A549 (cell line): ENCODE data around the gene KLK4. TPM values are rescaled to one million over a fixed set of nuclear protein-coding genes. Genes with fewer than 3 reads are reported as not detected.

Source experiments
- ATAC-seq, 2 experiments: fragments of 200-7000 bp in 1 of 2; fragments of >200 bp in 1 of 2; cut with Nextera tagmentation in 1 of 2; cut with Tn5 transposase in 1 of 2; 3 replicates each; pipeline versions ENCODE4 v1.8.0 to v1.9.1; 2018 to 2020; ENCODE audit warnings: mild to moderate bottlenecking in 1 of 2, moderate library complexity in 1 of 2
- CTCF ChIA-PET: fragments of 300-600 bp; sonication (Branson Sonifier 250); formaldehyde crosslinking; extraction: SDS; loops from one replicate; lab custom pipeline; 2021; ENCODE audit warnings: antibody characterized with exemption, inconsistent platforms; lab: Yijun Ruan, JAX
- POLR2A ChIA-PET: fragments of 350-600 bp; formaldehyde crosslinking; extraction: SDS; loops from one replicate; lab custom pipeline; 2021; ENCODE audit warnings: antibody characterized with exemption, inconsistent platforms; lab: Yijun Ruan, JAX
- DNase-seq, 2 experiments: peaks; one replicate each; pipeline versions ENCODE4 v3.0.0 to v3.0.0-alpha.2; 2011 to 2016; ENCODE audit warnings: low read depth in 1 of 2, low spot score in 1 of 2
- FAIRE-seq: peaks from 2 replicates; lab custom pipeline; 2011; peaks lifted over from hg19 to GRCh38; lab: Jason Lieb, UNC
- H3K27ac ChIP-seq, 2 experiments: fragments of >200 bp; sonication (Bioruptor Twin); formaldehyde crosslinking; 3 replicates each; pipeline ENCODE4 v1.5.1; 2016 to 2017
- H3K4me1 ChIP-seq: fragments of >200 bp; sonication (Bioruptor Twin); formaldehyde crosslinking; 3 replicates; pipeline ENCODE4 v1.6.1; 2016
- H3K4me2 ChIP-seq: fragments of >200 bp; sonication (Bioruptor Twin); formaldehyde crosslinking; 3 replicates; pipeline ENCODE4 v1.6.1; 2016
- H3K4me3 ChIP-seq: fragments of >200 bp; sonication (Bioruptor Twin); formaldehyde crosslinking; 3 replicates; pipeline ENCODE4 v1.5.1; 2016
- H3K9me3 ChIP-seq: fragments of >200 bp; sonication (Bioruptor Twin); formaldehyde crosslinking; 3 replicates; pipeline ENCODE4 v1.6.1; 2016
- BCL3 ChIP-seq: fragments of >200 bp; sonication (Bioruptor Twin); formaldehyde crosslinking; IDR thresholded peaks from 3 replicates; pipeline ENCODE4 v1.6.1; 2016
- BHLHE40 ChIP-seq: IDR thresholded peaks from 2 replicates; pipeline ENCODE4 v1.6.1; 2012; ENCODE audit warnings: low read depth, low read length, inconsistent platforms
- CBX8 ChIP-seq: fragments of 200-600 bp; sonication (generic); IDR thresholded peaks from 2 replicates; pipeline ENCODE4 v1.6.1; 2016
- CEBPB ChIP-seq, 2 experiments: fragments of >200 bp in 1 of 2; sonication (Bioruptor Twin) in 1 of 2; formaldehyde crosslinking in 1 of 2; IDR thresholded peaks; 2 replicates each; pipeline ENCODE4 v1.6.1; 2012 to 2016
- E2F6 ChIP-seq: IDR thresholded peaks from 2 replicates; pipeline ENCODE4 v1.6.1; 2012; ENCODE audit warnings: low read depth, borderline replicate concordance
- EHF ChIP-seq: fragments of 250-450 bp; sonication (Bioruptor Pico); IDR thresholded peaks from 2 replicates; pipeline ENCODE4 v1.5.0; 2020; ENCODE audit warnings: mild to moderate bottlenecking
- EHMT2 ChIP-seq: fragments of 200-600 bp; sonication (generic); IDR thresholded peaks from 2 replicates; pipeline ENCODE4 v1.6.1; 2016; ENCODE audit warnings: antibody characterized with exemption, low read depth, mild to moderate bottlenecking, moderate library complexity
- EP300 ChIP-seq, 2 experiments: fragments of >200 bp; sonication (Bioruptor Twin); formaldehyde crosslinking; IDR thresholded peaks; 2 replicates in 1 of 2; 3 replicates in 1 of 2; pipeline ENCODE4 v1.6.1; 2016 to 2017
- FOSB ChIP-seq: fragments of 250-450 bp; sonication (Bioruptor Pico); IDR thresholded peaks from 2 replicates; pipeline ENCODE4 v1.5.0; 2020; ENCODE audit warnings: mild to moderate bottlenecking, moderate library complexity
- HES2 ChIP-seq: fragments of >200 bp; sonication (Bioruptor Twin); formaldehyde crosslinking; IDR thresholded peaks from 2 replicates; pipeline ENCODE4 v1.6.1; 2016
- JUN ChIP-seq, 2 experiments: fragments of >200 bp; sonication (Bioruptor Twin); formaldehyde crosslinking; IDR thresholded peaks; 2 replicates in 1 of 2; 3 replicates in 1 of 2; pipeline ENCODE4 v1.6.1; 2016 to 2017
- JUNB ChIP-seq: fragments of >200 bp; sonication (Bioruptor Twin); formaldehyde crosslinking; IDR thresholded peaks from 2 replicates; pipeline ENCODE4 v1.6.1; 2016
- KDM1A ChIP-seq: fragments of 200-600 bp; sonication (generic); IDR thresholded peaks from 2 replicates; pipeline ENCODE4 v1.6.1; 2016; ENCODE audit warnings: low read depth, mild to moderate bottlenecking
- MAFK ChIP-seq: fragments of 450-650 bp; IDR thresholded peaks from 2 replicates; pipeline ENCODE4 v1.6.1; 2014; ENCODE audit not compliant: partially characterized antibody
- MAZ ChIP-seq: fragments of 150-350 bp; IDR thresholded peaks from 2 replicates; pipeline ENCODE4 v1.6.1; 2014; ENCODE audit warnings: antibody characterized with exemption, low read depth, low read length, borderline replicate concordance
- NR3C1 ChIP-seq: fragments of >200 bp; sonication (Bioruptor Twin); formaldehyde crosslinking; IDR thresholded peaks from 3 replicates; pipeline ENCODE4 v1.6.1; 2017
- PHF8 ChIP-seq: fragments of 200-600 bp; sonication (generic); IDR thresholded peaks from 2 replicates; pipeline ENCODE4 v1.6.1; 2016; ENCODE audit warnings: low read depth, mild to moderate bottlenecking, antibody characterized with exemption, moderate library complexity, borderline replicate concordance
- POLR2AphosphoS2 ChIP-seq: conservative IDR thresholded peaks from 2 replicates; pipeline ENCODE4 v1.6.1; 2012; ENCODE audit warnings: low read length, improper control_type of control experiment, inconsistent platforms
- RAD21 ChIP-seq, 2 experiments: fragments of >200 bp in 1 of 2; sonication (Bioruptor Twin) in 1 of 2; formaldehyde crosslinking in 1 of 2; IDR thresholded peaks in 1 of 2; conservative IDR thresholded peaks in 1 of 2; 2 replicates in 1 of 2; 3 replicates in 1 of 2; pipeline ENCODE4 v1.6.1; 2012 to 2018; ENCODE audit warnings: inconsistent platforms in 1 of 2
- REST ChIP-seq: fragments of 200-600 bp; sonication (generic); IDR thresholded peaks from 2 replicates; pipeline ENCODE4 v1.6.1; 2016; ENCODE audit warnings: antibody characterized with exemption, mild to moderate bottlenecking, moderate library complexity
- RNF2 ChIP-seq: fragments of 200-600 bp; sonication (generic); IDR thresholded peaks from 2 replicates; pipeline ENCODE4 v1.6.1; 2016; ENCODE audit warnings: low read depth, mild to moderate bottlenecking, antibody characterized with exemption, moderate library complexity, borderline replicate concordance
- SREBF2 ChIP-seq: fragments of 450-650 bp; IDR thresholded peaks from 2 replicates; pipeline ENCODE4 v1.6.1; 2014; ENCODE audit warnings: mild to moderate bottlenecking, moderate library complexity
- ZFP36 ChIP-seq: fragments of 450-650 bp; IDR thresholded peaks from 2 replicates; pipeline ENCODE4 v1.6.1; 2014; ENCODE audit warnings: borderline replicate concordance; ENCODE audit not compliant: partially characterized antibody
- ZSCAN20 ChIP-seq: fragments of 250-450 bp; sonication (Bioruptor Pico); IDR thresholded peaks from 2 replicates; pipeline ENCODE4 v1.8.0; 2022; ENCODE audit warnings: mild to moderate bottlenecking, moderate library complexity
- WGBS: methylation state at CpG from one replicate; pipeline ENCODE4 v1.1.6; 2017; ENCODE audit errors: missing lambda C conversion rate; 5-methylcytosine and 5-hydroxymethylcytosine counted together
- polyA plus RNA-seq, 4 experiments: library from polyadenylated mRNA; depleted of rRNA in 3 of 4; stranded (reverse); fragments of >200 nt; fragmentation: RNase III in 1 of 4; extraction: RNeasy Plus Mini Kit Qiagen cat#74134 plus additional on column Dnase treatment in 1 of 4; gene quantifications; 2 replicates in 3 of 4; 3 replicates in 1 of 4; pipeline ENCODE4 v1.2.3, GENCODE V29; 2011 to 2017

KLK4 gene
- polyA plus RNA-seq, 2 of the 4 experiments (the other 2 are of a cell fraction), result not detected

- Histone ChIP-seq H3K4me1 (no peaks in the 10 kb centered on the region), H3K27ac (no peak overlapping the region), H3K4me3 (no peak overlapping the region), H3K4me2 (no peak overlapping the region), H3K9me3 (no peaks in the 10 kb centered on the region)
- CTCF ChIA-PET, result interaction anchor here (1.5 kb wide), 1 partner anchor 38 kb away, joined by 3 read pairs; no protein-coding TSS in a partner anchor
- POLR2A ChIA-PET, result no interaction called here
- DNase-seq, result no peak
- FAIRE-seq, result no peak
- WGBS, result 9% methylated on average over 9 of the region's 9 CpGs
- peak in 1 of 2 experiments; percentile 25; a peak in 2 of 6 replicates for ATAC-seq
- no peak for TF ChIP-seq CBX8
- TF ChIP-seq BHLHE40, result no peak
- TF ChIP-seq CEBPB (IDR thresholded peaks at IDR 0.05), result no peak
- TF ChIP-seq EHF (CRISPR knock-in tag), result no peak
- no peak for TF ChIP-seq E2F6
- no peak for TF ChIP-seq NR3C1
- TF ChIP-seq RAD21 (conservative IDR thresholded peaks at IDR 0.05 in 1 of 2, IDR thresholded peaks at IDR 0.05 in 1 of 2), result no peak
- no peak for TF ChIP-seq JUNB
- no peak for TF ChIP-seq POLR2AphosphoS2
- no peak for TF ChIP-seq SREBF2
- TF ChIP-seq FOSB (CRISPR knock-in tag), result no peak
- TF ChIP-seq JUN (IDR thresholded peaks at IDR 0.05), result no peak
- no peak for TF ChIP-seq EP300 (IDR thresholded peaks at IDR 0.05)
- no peak for TF ChIP-seq ZFP36
- no peak for TF ChIP-seq REST
- TF ChIP-seq ZSCAN20 (CRISPR knock-in tag), result no peak
Observed at GRCh38 chr19:50875795-50876422, 35.3 kb downstream of the KLK4 start.

GRCh38 chr19:50874211-50874610 is 37.0 kb downstream of the KLK4 start:
- Histone ChIP-seq H3K9me3 (0 out of 3 replicates have a peak, but pooled peaks cover 3% of the 10 kb centered on the region), H3K27ac (no peak overlapping the region), H3K4me3 (no peak overlapping the region), H3K4me2 (no peak overlapping the region), H3K4me1 (no peaks in the 10 kb centered on the region)
- 20% methylated on average over 5 of the region's 5 CpGs for WGBS
- POLR2A ChIA-PET, result no interaction called here
- FAIRE-seq (no peak), DNase-seq (no peak), ATAC-seq (no peak)
- CTCF ChIA-PET, result interaction anchor here (2.2 kb wide), 1 partner anchor 48 kb away, joined by 6 read pairs; no protein-coding TSS in a partner anchor
- no peak for TF ChIP-seq MAFK
- no peak for TF ChIP-seq MAZ
- TF ChIP-seq HES2, result no peak
- TF ChIP-seq BCL3, result no peak
- no peak for TF ChIP-seq RNF2
- no peak for TF ChIP-seq EHF (CRISPR knock-in tag)
- TF ChIP-seq PHF8, result no peak
- TF ChIP-seq SREBF2, result no peak
- no peak for TF ChIP-seq KDM1A
- no peak for TF ChIP-seq E2F6
- no peak for TF ChIP-seq EHMT2
- TF ChIP-seq, all 56 proteins: peak for 0
